ENCODE measurements around the gene KCNK10.

DNA sequence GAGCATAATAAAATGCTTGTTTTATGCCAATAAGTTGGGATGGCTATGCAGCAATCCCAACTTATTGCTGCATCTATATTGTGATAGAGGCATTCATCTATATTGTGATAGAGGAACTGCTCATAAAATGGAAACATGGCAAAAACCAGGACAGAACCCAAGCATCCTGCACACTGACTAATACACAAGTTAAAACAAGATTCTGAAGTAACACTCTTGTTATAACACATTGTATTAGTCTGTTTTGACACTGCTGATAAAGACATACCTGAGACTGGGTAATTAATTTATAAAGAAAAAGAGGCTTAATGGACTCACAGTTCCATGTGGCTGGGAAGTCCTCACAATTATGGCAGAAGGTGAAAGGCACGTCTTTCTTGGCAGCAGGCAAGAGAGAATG is 36.8 kb downstream of the KCNK10 start:
- TF ChIP-seq CTCF (conservative IDR thresholded peaks at IDR 0.05) (no peak), ZFX (IDR thresholded peaks at IDR 0.05) (no peak)
